B cell (primary cell): ENCODE measurements around the gene CAMTA1. TPM values are rescaled to one million over a fixed set of nuclear protein-coding genes. Genes with fewer than 3 reads are reported as not detected.

ENCODE experiments used
- ATAC-seq: fragments of 200-7000 bp; cut with Tn5 transposase; one replicate; pipeline ENCODE4 v1.10.0; 2021; ENCODE audit warnings: low read depth, mild to moderate bottlenecking, moderate number of reproducible peaks, moderate library complexity
- CTCF ChIA-PET: fragments of 350-600 bp; sonication (Branson Sonifier 250); formaldehyde crosslinking; loops from one replicate; lab custom pipeline; 2021; ENCODE audit warnings: antibody characterized with exemption, inconsistent platforms; lab: Charles Lee
- POLR2A ChIA-PET: fragments of 350-600 bp; sonication (Branson Sonifier 250); formaldehyde crosslinking; loops from one replicate; lab custom pipeline; 2021; ENCODE audit warnings: antibody characterized with exemption; lab: Charles Lee
- DNase-seq: peaks from one replicate; pipeline ENCODE4 v3.0.0; 2013
- H2AFZ ChIP-seq: 2 replicates; pipeline ENCODE4 v1.6.1; 2012; ENCODE audit warnings: mild to moderate bottlenecking, low read depth, low read length; ENCODE audit not compliant: insufficient read depth, poor library complexity, severe bottlenecking
- H3K27ac ChIP-seq, 2 donors: 1 replicate in 1 of 2; 2 replicates in 1 of 2; pipeline ENCODE4 v1.5.1; 2012 to 2013; ENCODE audit warnings: low read length in 2 of 2, mild to moderate bottlenecking in 2 of 2, moderate library complexity in 1 of 2
- H3K27me3 ChIP-seq, 4 experiments: fragments of 200-600 bp in 1 of 4; sonication (generic) in 1 of 4; replicated peaks in 1 of 4; 1 replicate in 2 of 4; 2 replicates in 2 of 4; pipeline versions ENCODE4 v1.6.1 to v1.7.0; 2013 to 2016; ENCODE audit warnings: low read length in 3 of 4, mild to moderate bottlenecking in 2 of 4, mixed read lengths in 1 of 4, moderate library complexity in 1 of 4; ENCODE audit not compliant: insufficient read depth in 4 of 4, control insufficient read depth in 3 of 4; ENCODE audit errors: control extremely low read depth in 1 of 4
- H3K36me3 ChIP-seq, 2 experiments: replicated peaks in 1 of 2; 1 replicate in 1 of 2; 2 replicates in 1 of 2; pipeline versions ENCODE4 v1.6.1 to v1.7.1; 2013; ENCODE audit warnings: low read length in 1 of 2; ENCODE audit not compliant: insufficient read depth in 2 of 2, control insufficient read depth in 1 of 2; ENCODE audit errors: control extremely low read depth in 1 of 2, extremely low read depth in 1 of 2
- H3K4me1 ChIP-seq, 2 donors: fragments of 200-600 bp in 1 of 2; sonication (generic) in 1 of 2; 1 replicate in 1 of 2; 2 replicates in 1 of 2; pipeline versions ENCODE4 v1.5.1 to v1.6.1; 2013 to 2017; ENCODE audit warnings: low read length in 2 of 2; ENCODE audit not compliant: control insufficient read depth in 2 of 2, insufficient read depth in 2 of 2
- H3K4me2 ChIP-seq: replicated peaks from 2 replicates; pipeline ENCODE3; 2012; ENCODE audit warnings: mild to moderate bottlenecking, low read depth, low read length; ENCODE audit not compliant: poor library complexity, severe bottlenecking
- H3K4me3 ChIP-seq, 5 experiments: fragments of 200-600 bp in 1 of 5; sonication (generic) in 1 of 5; 1 replicate in 3 of 5; 2 replicates in 2 of 5; pipeline versions ENCODE4 v1.5.1 to v1.7.0; 2011 to 2016; ENCODE audit warnings: low read length in 4 of 5, mild to moderate bottlenecking in 4 of 5, low read depth in 2 of 5, control low read depth in 1 of 5, moderate library complexity in 1 of 5; ENCODE audit not compliant: insufficient read depth in 1 of 5; ENCODE audit errors: control extremely low read depth in 1 of 5, extremely low read depth in 1 of 5
- H3K79me2 ChIP-seq: fragments of 200-600 bp; sonication (generic); one replicate; pipeline ENCODE4 v1.6.0; 2016; ENCODE audit warnings: low read length; ENCODE audit not compliant: control insufficient read depth, insufficient read depth
- H3K9ac ChIP-seq: fragments of 200-600 bp; sonication (generic); 2 replicates; pipeline ENCODE4 v1.6.1; 2017; ENCODE audit warnings: mild to moderate bottlenecking, low read length, moderate library complexity
- H3K9me3 ChIP-seq, 3 donors: one replicate each; pipeline versions ENCODE4 v1.6.1 to v1.7.1; 2013; ENCODE audit warnings: low read length in 2 of 3; ENCODE audit not compliant: control insufficient read depth in 2 of 3, insufficient read depth in 1 of 3; ENCODE audit errors: control extremely low read depth in 1 of 3
- H4K20me1 ChIP-seq: 2 replicates; pipeline ENCODE4 v1.6.0; 2012; ENCODE audit warnings: mild to moderate bottlenecking, low read length; ENCODE audit not compliant: insufficient read depth, control insufficient read depth, poor library complexity, severe bottlenecking
- H3K27ac Mint-ChIP-seq: one replicate; pipeline ENCODE4 v1.8.0; 2021; ENCODE audit warnings: mixed read lengths
- H3K27me3 Mint-ChIP-seq: one replicate; pipeline ENCODE4 v1.8.0; 2021; ENCODE audit warnings: mixed read lengths
- H3K4me1 Mint-ChIP-seq: one replicate; pipeline ENCODE4 v1.8.0; 2021; ENCODE audit warnings: mixed read lengths
- H3K4me3 Mint-ChIP-seq: one replicate; pipeline ENCODE4 v1.8.0; 2021; ENCODE audit warnings: mixed read lengths
- H3K9me3 Mint-ChIP-seq: one replicate; pipeline ENCODE4 v1.8.0; 2022; ENCODE audit warnings: mixed read lengths; ENCODE audit not compliant: insufficient read depth
- CTCF ChIP-seq: fragments of 200-600 bp; IDR thresholded peaks from one replicate; pipeline ENCODE4 v1.8.0; 2022; ENCODE audit warnings: antibody characterized with exemption, mild to moderate bottlenecking
- EZH2 ChIP-seq: IDR thresholded peaks from 2 replicates; pipeline ENCODE4 v1.6.1; 2012; ENCODE audit warnings: borderline replicate concordance, low read depth, mild to moderate bottlenecking, moderate library complexity, low read length; ENCODE audit not compliant: insufficient read depth, poor library complexity, severe bottlenecking
- WGBS: methylation state at CpG from one replicate; pipeline ENCODE4 v1.1.5; 2013; ENCODE audit warnings: missing lambda C conversion rate; ENCODE audit not compliant: insufficient coverage; 5-methylcytosine and 5-hydroxymethylcytosine counted together
- intact Hi-C: fragments of 100-400 bp; cut with micrococcal nuclease; formaldehyde crosslinking; loops from one replicate; pipeline ENCODE4 v1.10.0; 2022
- polyA plus RNA-seq: library from polyadenylated mRNA; depleted of rRNA; stranded (reverse); fragments of >200 nt; gene quantifications from 2 replicates; pipeline ENCODE4 v1.2.3, GENCODE V29; 2012
- total RNA-seq, 2 donors: library from RNA; stranded (reverse); fragments of 120-200 nt in 1 of 2; gene quantifications; 1 replicate in 1 of 2; 2 replicates in 1 of 2; pipeline versions ENCODE4 v1.2.3 to v1.2.4, GENCODE V29; 2013 to 2022

The CAMTA1 gene
- total and polyA plus RNA-seq, 2 donors (not counting 1 experiment from before 2014, with no cell fraction given) = 42.2 to 45.7 TPM

GRCh38 chr1:7177438-7178146 lies 392.3 kb downstream of the CAMTA1 start:
- H2AFZ ChIP-seq = no peak overlapping the region
- H3K4me1 Mint-ChIP-seq = no peaks in the 10 kb centered on the region
- H4K20me1 ChIP-seq = no peaks in the 10 kb centered on the region
- peaks cover 0 to 10% (median 0%) of the 10 kb centered on the region in 4 experiments for H3K27me3 ChIP-seq
- TF ChIP-seq CTCF (no peak), EZH2 (no peak)
- H3K36me3 ChIP-seq = no peaks in the 10 kb centered on the region
- no peaks in the 10 kb centered on the region for H3K79me2 ChIP-seq
- ATAC-seq = no peak
- no peak for DNase-seq
- intact Hi-C loops = no loop called here
- peaks cover 17% of the 10 kb centered on the region for H3K27me3 Mint-ChIP-seq
- H3K9me3 Mint-ChIP-seq = peaks cover 6% of the 10 kb centered on the region
- no peaks in the 10 kb centered on the region for H3K4me1 ChIP-seq
- H3K4me3 Mint-ChIP-seq = no peak overlapping the region
- H3K4me2 ChIP-seq = no peak overlapping the region
- ChIA-PET CTCF (no interaction called here), POLR2A (no interaction called here)
- no peak overlapping the region for H3K27ac Mint-ChIP-seq
- peaks cover 0 to 26% (median 4%) of the 10 kb centered on the region in 3 donors for H3K9me3 ChIP-seq
- no peak overlapping the region for H3K27ac ChIP-seq
- no peak overlapping the region for H3K4me3 ChIP-seq
- no peak overlapping the region for H3K9ac ChIP-seq
- 77% methylated on average over 9 of the region's 9 CpGs for WGBS

- CTCF ChIA-PET = no interaction called here
- intact Hi-C loops = no loop called here
- POLR2A ChIA-PET = no interaction called here
- Histone ChIP-seq H3K4me2 (no peak overlapping the region), H4K20me1 (no peaks in the 10 kb centered on the region), H3K36me3 (no peaks in the 10 kb centered on the region), H3K79me2 (no peaks in the 10 kb centered on the region), H3K27ac (no peak overlapping the region), H3K27me3 (peaks cover 0 to 12% (median 0%) of the 10 kb centered on the region in 4 experiments), H3K4me1 (no peaks in the 10 kb centered on the region), H2AFZ (no peak overlapping the region), H3K9me3 (peaks cover 0 to 26% (median 4%) of the 10 kb centered on the region in 3 donors), H3K9ac (no peak overlapping the region), H3K4me3 (no peak overlapping the region)
- Mint-ChIP-seq H3K27ac (no peak overlapping the region), H3K4me3 (no peak overlapping the region), H3K9me3 (peaks cover 6% of the 10 kb centered on the region), H3K4me1 (no peaks in the 10 kb centered on the region), H3K27me3 (peaks cover 20% of the 10 kb centered on the region)
- TF ChIP-seq CTCF = no peak
- TF ChIP-seq EZH2 = no peak
- 100% methylated on average over 1 of the region's 4 CpGs for whole genome bisulfite sequencing
- ATAC-seq = no peak
- no peak for DNase-seq
Measured at GRCh38 chr1:7178336-7178735, 393.1 kb downstream of the CAMTA1 start.
